Medulla oblongata (tissue), 1 donor: ENCODE measurements around the gene PSME3.
A peak's percentile ranks its signal among the peaks of the same experiment; 100 is the strongest.

Experiments
- DNase-seq: peaks from one replicate; pipeline ENCODE4 v3.0.0-alpha.2; 2015; ENCODE audit errors: extremely low spot score

The PSME3 gene, protein sequence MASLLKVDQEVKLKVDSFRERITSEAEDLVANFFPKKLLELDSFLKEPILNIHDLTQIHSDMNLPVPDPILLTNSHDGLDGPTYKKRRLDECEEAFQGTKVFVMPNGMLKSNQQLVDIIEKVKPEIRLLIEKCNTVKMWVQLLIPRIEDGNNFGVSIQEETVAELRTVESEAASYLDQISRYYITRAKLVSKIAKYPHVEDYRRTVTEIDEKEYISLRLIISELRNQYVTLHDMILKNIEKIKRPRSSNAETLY

GRCh38 chr17:42832934-42833766 lies at the start of gene PSME3:
Gene PSME3 (plus strand): TSS chr17:42833397. CDS start chr17:42833632, 235 bp downstream.
- peak; percentile 92 for DNase-seq

DNA sequence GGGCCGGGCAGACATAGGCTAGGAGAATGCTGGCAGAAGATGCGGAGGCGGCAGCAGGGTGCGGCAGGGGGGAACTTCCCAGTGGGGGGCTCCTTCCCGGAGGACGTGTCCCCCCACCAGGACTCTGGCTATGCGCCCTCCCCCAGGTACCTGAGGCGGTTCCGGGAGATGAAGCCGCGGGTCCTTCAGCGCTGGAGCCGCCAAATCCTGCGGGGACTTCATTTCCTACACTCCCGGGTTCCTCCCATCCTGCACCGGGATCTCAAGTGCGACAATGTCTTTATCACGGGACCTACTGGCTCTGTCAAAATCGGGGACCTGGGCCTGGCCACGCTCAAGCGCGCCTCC lies 49.4 kb upstream of the PSME3 start:
- DNase-seq = no peak

- DNase-seq = no peak
These were observed 48.8 kb upstream of the PSME3 start for GRCh38 chr17:42784409-42784808.

- no peak for DNase-seq
These were observed 48.2 kb upstream of the PSME3 start for GRCh38 chr17:42784811-42785592.

DNA sequence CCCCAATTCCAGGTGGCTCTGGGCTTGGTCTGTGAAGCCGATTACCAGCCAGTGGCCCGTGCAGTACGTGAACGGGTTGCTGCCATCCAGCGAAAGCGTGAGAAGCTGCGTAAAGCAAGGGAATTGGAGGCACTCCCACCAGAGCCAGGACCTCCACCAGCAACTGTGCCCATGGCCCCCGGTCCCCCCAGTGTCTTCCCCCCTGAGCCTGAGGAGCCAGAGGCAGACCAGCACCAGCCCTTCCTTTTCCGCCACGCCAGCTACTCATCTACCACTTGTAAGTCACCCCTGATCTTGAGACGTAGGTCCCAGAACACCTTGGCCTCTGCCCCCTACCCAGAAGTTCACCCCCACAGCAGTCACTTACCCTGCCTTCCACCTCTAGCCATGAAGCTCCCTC lies 45.9 kb upstream of the PSME3 start:
- no peak for DNase-seq

DNA sequence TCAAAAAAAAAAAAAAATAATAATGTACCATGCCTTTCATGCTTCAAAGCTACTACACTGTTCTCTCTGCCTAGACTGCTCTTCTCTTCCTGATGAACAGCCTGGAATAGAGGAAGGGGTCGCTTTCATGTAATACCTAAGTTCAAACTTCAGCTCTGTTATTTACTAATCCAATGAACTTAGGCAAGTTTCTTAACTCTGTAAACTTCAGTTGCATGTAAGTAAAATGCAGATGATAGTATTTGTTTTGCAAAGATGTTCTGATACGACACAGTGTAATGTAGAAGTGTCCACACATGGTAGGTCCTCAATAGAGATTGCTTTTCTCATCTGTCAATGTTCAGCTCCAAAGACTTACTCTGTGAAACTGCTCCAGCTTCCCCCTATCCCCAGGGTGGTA lies 41.2 kb upstream of the PSME3 start:
- no peak for DNase-seq

GRCh38 chr17:42792545-42792944 lies 40.7 kb upstream of the PSME3 start:
- DNase-seq = no peak

- DNase-seq = no peak
These were observed 38.1 kb upstream of the PSME3 start for GRCh38 chr17:42795061-42795460.

GRCh38 chr17:42795465-42795864 lies 37.7 kb upstream of the PSME3 start:
- no peak for DNase-seq

DNA sequence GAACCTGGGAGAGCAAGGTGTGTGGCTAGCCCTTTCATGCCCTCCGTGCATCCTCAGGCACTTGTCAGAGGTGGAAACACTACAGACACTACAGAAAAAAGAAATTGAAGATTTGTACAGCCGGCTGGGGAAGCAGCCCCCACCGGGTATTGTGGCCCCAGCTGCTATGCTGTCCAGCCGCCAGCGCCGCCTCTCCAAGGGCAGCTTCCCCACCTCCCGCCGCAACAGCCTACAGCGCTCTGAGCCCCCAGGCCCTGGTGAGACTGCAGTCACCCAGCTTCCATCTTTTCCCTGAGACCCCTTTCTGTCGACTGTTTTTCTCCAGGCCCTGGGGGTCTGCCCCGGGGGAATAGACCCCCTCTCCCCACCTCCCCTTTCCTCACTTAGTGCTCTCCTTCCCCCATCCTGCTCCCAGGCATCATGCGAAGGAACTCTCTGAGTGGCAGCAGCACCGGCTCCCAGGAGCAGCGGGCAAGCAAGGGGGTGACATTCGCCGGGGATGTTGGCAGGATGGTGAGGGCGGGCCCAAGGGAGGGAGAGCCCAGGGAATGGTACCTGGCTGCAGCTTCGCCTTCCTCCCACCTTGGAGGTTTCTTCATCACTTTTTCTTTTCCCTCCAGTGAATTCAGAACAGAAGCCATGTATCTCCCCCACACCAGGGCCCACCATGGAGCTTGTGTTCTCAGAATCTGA lies 37.0 kb upstream of the PSME3 start:
- no peak for DNase-seq

DNA sequence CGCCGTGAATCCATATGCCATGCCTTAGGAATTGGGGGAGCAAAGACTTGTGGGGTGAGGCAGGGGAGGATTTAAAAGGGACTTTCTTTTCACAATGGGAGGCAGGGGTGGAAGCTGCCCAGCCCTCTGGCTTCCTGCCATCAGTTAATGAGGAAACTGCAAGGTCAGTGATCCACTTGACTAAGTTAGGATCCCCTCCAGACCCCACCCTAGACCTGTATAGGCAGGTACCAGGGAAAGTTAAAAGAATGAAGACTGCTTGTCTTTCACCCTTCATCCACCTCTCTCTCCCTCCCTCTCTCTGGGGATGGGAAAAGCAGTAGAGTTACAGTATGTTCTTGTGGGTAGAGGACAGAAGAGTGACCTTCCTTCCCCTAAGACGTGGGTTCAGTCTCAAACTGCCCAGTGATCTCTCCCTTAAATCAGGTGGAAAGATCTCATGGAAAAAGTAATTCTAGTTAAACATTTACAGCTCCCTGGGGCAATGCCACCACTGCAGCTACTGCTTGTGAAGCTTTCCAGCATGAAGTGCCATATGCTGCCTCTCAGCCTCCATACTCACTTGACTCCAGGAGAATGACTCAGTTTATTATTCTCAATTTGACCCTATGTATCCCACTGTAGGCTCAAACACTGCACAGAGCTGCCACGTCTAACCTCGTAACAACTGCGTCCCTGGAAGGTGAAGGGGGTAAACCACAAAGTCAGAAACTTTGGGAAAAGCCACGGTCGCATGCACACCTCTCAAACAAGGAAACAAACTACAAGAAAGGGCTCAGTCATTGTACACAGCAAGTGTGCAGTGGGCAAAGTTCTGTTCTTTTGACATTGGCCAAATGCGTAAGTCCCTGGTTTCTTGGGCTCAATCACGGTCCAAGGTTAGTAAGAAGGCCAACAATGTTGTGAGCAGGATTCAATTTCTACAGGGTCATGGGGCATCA lies 35.9 kb upstream of the PSME3 start:
- DNase-seq = no peak

- no peak for DNase-seq
These were observed 35.2 kb upstream of the PSME3 start for GRCh38 chr17:42798011-42798382.

GRCh38 chr17:42798383-42799380 lies 34.5 kb upstream of the PSME3 start, which contains the start of the genes CNTD1 and COA3:
Gene CNTD1 (plus strand): TSS chr17:42798861. CDS start chr17:42799068, 207 bp downstream.
Gene COA3 (minus strand): TSS chr17:42798704. CDS start chr17:42798681, 23 bp downstream.
- DNase-seq = peak; percentile 86

DNA sequence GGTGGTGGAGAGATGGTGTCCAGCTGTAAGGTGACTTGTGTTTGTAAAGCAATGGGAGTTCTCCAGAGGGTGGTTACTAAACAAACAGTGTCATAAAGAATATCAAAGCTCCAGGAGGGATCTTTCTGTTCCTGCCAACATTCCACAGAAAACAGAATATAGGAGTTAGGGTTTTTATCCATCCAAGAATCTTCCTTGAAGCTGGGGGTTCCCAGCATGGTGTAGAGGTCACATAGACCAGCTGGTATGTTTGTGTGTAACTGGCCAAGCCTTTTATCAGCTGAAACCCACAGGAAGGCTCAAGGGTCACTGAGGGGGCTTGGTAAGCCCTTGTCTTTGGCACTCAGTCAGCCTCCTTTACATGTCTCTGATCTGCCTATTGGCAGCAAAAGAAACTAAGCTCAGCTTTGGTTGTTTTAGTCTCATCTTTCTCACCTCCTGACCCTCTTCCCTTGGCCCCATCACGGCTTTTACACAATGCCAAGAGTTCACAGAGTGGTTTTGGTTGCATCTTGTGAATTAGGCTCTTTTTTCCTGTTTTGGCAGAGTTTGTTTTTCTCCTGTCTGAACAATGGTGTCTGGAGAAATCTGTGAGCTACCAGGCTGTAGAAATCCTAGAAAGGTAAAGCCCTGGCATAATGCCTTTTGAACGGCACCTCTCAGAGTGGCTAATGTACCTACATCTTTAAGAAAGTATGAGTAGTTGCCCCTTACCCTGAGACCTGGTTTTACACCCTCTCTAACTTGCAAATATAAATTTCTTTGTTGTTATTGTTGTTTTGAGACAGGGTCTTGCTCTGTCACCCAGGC lies 29.9 kb upstream of the PSME3 start:
- DNase-seq = no peak

GRCh38 chr17:42804918-42805367 lies 28.3 kb upstream of the PSME3 start:
- no peak for DNase-seq

DNA sequence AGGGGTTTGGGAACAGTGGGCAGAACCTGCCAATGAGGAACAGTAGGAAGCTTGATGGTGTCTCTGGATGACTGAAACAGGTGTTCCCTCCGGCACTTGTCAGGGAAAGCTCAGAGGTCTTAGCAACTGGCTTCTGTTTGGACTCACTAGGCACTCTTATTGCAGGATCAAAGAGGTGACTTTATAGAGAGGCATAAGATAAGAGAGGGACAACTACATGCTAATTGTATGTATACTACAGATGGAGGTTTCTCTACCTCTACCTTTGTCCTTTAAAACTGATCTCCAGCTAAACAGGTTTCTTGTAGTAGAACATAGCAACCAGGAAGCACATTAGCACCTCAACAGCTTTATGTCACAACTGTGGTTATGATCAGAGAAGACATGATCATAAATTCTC lies 26.9 kb upstream of the PSME3 start:
- DNase-seq = no peak

- peak; percentile 24 for DNase-seq
These were observed 23.9 kb upstream of the PSME3 start for GRCh38 chr17:42809250-42809649.

DNA sequence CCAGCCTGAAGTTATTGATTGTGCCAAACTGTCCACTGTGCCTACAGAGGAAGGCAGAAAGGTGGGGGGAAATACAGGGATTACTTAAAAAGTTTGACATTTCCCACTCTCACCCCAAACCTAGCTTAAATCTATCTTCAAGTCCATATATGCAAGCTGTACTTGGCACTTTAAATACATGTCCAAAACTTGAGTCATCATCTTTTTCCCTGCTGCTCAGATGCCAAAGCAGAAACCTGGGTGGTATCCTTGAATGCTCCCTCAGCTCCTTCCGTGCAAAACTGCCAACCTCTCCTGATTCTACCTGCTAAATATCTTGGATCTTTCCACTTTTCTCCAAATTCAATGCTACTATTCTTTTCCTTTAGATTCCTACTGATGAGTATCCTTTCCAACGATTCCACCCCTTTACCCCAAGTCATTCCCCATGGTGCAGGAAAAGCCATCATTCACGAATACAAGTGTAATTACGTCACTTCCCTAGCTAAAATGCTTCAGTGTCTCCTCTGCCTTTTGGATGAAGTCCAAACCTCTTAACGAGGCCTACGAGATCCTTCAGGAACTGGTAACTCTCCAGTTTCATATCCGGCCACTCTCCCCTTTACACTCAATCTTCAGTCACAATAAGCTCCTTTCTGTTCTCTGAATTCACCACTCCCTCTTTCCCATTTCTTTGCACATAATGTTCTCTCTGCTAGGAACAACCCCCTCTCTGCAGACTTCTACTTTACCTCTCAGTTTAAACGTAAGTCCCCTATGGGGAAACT lies 18.4 kb upstream of the PSME3 start:
- no peak for DNase-seq
